HepG2 (cell line): Measurements from ENCODE around the gene CLCA1. TPM values are rescaled to one million over a fixed set of nuclear protein-coding genes. Genes with fewer than 3 reads are reported as not detected.
"Not testable (repeated sequence)": the region's sequence is repeated elsewhere in the genome, so short reads cannot be mapped to it uniquely, and the experiment has no call there.

Experiments
- ATAC-seq: fragments of 200-7000 bp; cut with Tn5 transposase; 3 replicates; pipeline ENCODE4 v1.9.1; 2020; ENCODE audit warnings: mild to moderate bottlenecking, moderate library complexity
- BruUV-seq: library from RNA; stranded (reverse); fragments of 400-500 nt; replicated peaks from 2 replicates; lab custom pipeline; 2021; lab: Mats Ljungman, UMichigan
- CTCF ChIA-PET: fragments of 300-600 bp; formaldehyde crosslinking; extraction: SDS; loops from one replicate; lab custom pipeline; 2021; ENCODE audit warnings: low total read pairs, inconsistent platforms, low intra/inter-chr PET ratio; lab: Yijun Ruan, JAX
- POLR2A ChIA-PET: fragments of 350-600 bp; sonication (Branson Sonifier 250); formaldehyde crosslinking; loops from one replicate; lab custom pipeline; 2020; ENCODE audit warnings: antibody characterized with exemption, inconsistent platforms; lab: Yijun Ruan, JAX
- DNase-seq: peaks from one replicate; pipeline ENCODE4 v3.0.0-alpha.2; 2015; ENCODE audit warnings: low spot score
- FAIRE-seq: peaks from 3 replicates; lab custom pipeline; 2011; peaks lifted over from hg19 to GRCh38; lab: Jason Lieb, UNC
- H2AFZ ChIP-seq: one replicate; pipeline ENCODE4 v1.6.1; 2011; ENCODE audit warnings: low read length, inconsistent platforms
- H3K27ac ChIP-seq: fragments of 300-600 bp; 3 replicates; pipeline ENCODE4 v1.8.0; 2011; ENCODE audit warnings: mixed run types, mild to moderate bottlenecking, mixed read lengths, low read length, inconsistent platforms; ENCODE audit not compliant: insufficient read depth; ENCODE audit errors: extremely low read length
- H3K27me3 ChIP-seq, 2 experiments: fragments of 200-600 bp in 1 of 2; 2 replicates in 1 of 2; 3 replicates in 1 of 2; pipeline versions ENCODE4 v1.6.0 to v1.8.0; 2011; ENCODE audit warnings: low read length in 2 of 2, mild to moderate bottlenecking in 2 of 2, moderate library complexity in 2 of 2, inconsistent platforms in 1 of 2; ENCODE audit not compliant: insufficient read depth in 2 of 2, control insufficient read depth in 1 of 2
- H3K36me3 ChIP-seq, 2 experiments: fragments of 200-600 bp in 1 of 2; replicated peaks in 1 of 2; 2 replicates in 1 of 2; 3 replicates in 1 of 2; pipeline versions ENCODE4 v1.5.1 to v1.8.0; 2011; ENCODE audit warnings: low read length in 2 of 2, inconsistent platforms in 1 of 2; ENCODE audit not compliant: insufficient read depth in 2 of 2, control insufficient read depth in 1 of 2
- H3K4me1 ChIP-seq: 2 replicates; pipeline ENCODE4 v1.5.1; 2012; ENCODE audit warnings: low read length, inconsistent platforms; ENCODE audit not compliant: insufficient read depth
- H3K4me2 ChIP-seq: 2 replicates; pipeline ENCODE4 v1.6.0; 2011; ENCODE audit warnings: low read depth, low read length, inconsistent platforms
- H3K4me3 ChIP-seq, 3 experiments: fragments of 200-600 bp in 1 of 3; sonication (generic), shearing (Covaris generic) in 1 of 3; replicated peaks in 1 of 3; 2 replicates each; pipeline ENCODE4 v1.5.1; 2011 to 2016; ENCODE audit warnings: low read length in 3 of 3, inconsistent platforms in 2 of 3, low read depth in 2 of 3, mild to moderate bottlenecking in 2 of 3, control low read depth in 1 of 3, mixed read lengths in 1 of 3; ENCODE audit not compliant: insufficient read depth in 1 of 3
- H3K79me2 ChIP-seq: one replicate; pipeline ENCODE4 v1.6.1; 2011; ENCODE audit warnings: low read length, inconsistent platforms; ENCODE audit not compliant: insufficient read depth
- H3K9ac ChIP-seq: 2 replicates; pipeline ENCODE4 v1.6.0; 2011; ENCODE audit warnings: mild to moderate bottlenecking, low read depth, low read length, inconsistent platforms; ENCODE audit not compliant: insufficient read depth
- H3K9me3 ChIP-seq: 2 replicates; pipeline ENCODE4 v1.5.1; 2012; ENCODE audit warnings: mild to moderate bottlenecking, low read length
- H4K20me1 ChIP-seq: 2 replicates; pipeline ENCODE4 v1.6.0; 2011; ENCODE audit warnings: inconsistent platforms, mild to moderate bottlenecking, low read length, moderate library complexity; ENCODE audit not compliant: insufficient read depth
- CTCF ChIP-seq: sonication (generic); formaldehyde crosslinking; IDR thresholded peaks from 2 replicates; pipeline ENCODE4 v1.5.0; 2020; ENCODE audit warnings: mild to moderate bottlenecking, missing genetic modification reagents, moderate library complexity
- RAD21 ChIP-seq: fragments of 450-650 bp; formaldehyde crosslinking; IDR thresholded peaks from 2 replicates; pipeline ENCODE4 v1.5.0; 2020; ENCODE audit warnings: mild to moderate bottlenecking
- STAG1 ChIP-seq: sonication (generic); formaldehyde crosslinking; IDR thresholded peaks from 2 replicates; pipeline ENCODE4 v1.4.0; 2020; ENCODE audit warnings: missing genetic modification reagents
- WGBS: methylation state at CpG from one replicate; pipeline ENCODE4 v1.1.6; 2017; ENCODE audit warnings: low lambda C conversion rate; 5-methylcytosine and 5-hydroxymethylcytosine counted together
- in situ Hi-C: cut with HindIII; loops from 2 replicates; pipeline ENCODE4 v1.10.0; 2017; ENCODE audit warnings: low pct_unique_long_range_greater_than_20kb; ENCODE audit not compliant: extremely low pct_ligation_motif_present
- intact Hi-C: fragments of 100-400 bp; cut with micrococcal nuclease; formaldehyde crosslinking; loops from one replicate; pipeline ENCODE4 v1.10.0; 2022; ENCODE audit not compliant: unreplicated experiment
- polyA plus RNA-seq, 8 experiments: library from polyadenylated mRNA; depleted of rRNA in 3 of 8; stranded (reverse) in 7 of 8; unstranded in 1 of 8; fragments of >200 nt; fragmentation: Illumina TruSeq in 4 of 8; extraction: Trizol in 4 of 8; gene quantifications; 2 replicates each; pipeline versions ENCODE4 v1.2.1 to v1.2.3, GENCODE V29; 2011 to 2016; ENCODE audit warnings: low read depth in 4 of 8, missing spikeins in 1 of 8, mixed read lengths in 1 of 8; ENCODE audit not compliant: insufficient read depth in 1 of 8
- total RNA-seq, 5 experiments: library from RNA; depleted of rRNA; stranded (reverse); fragments of >200 nt; fragmentation: Illumina TruSeq; extraction: Trizol; gene quantifications; 2 replicates each; pipeline ENCODE4 v1.2.3, GENCODE V29; 2016; ENCODE audit warnings: low read depth in 1 of 5

The CLCA1 gene
- total and polyA plus RNA-seq, 2 of the 13 experiments (the other 11 are each of a cell fraction or from before 2014, with no cell fraction given) = not detected

- H3K4me2 ChIP-seq = peak overlapping the region; percentile 0; the same call in 1 of the 2 replicates
- POLR2A ChIA-PET, H3K9me3 ChIP-seq, H3K4me1 ChIP-seq, H3K36me3 ChIP-seq, H3K27ac ChIP-seq, H2AFZ ChIP-seq, BruUV-seq, H3K9ac ChIP-seq, H3K79me2 ChIP-seq, H4K20me1 ChIP-seq, H3K4me3 ChIP-seq: not testable (repeated sequence)
- DNase-seq = peak; percentile 15
- in situ Hi-C loops = loop anchor here (10.0 to 25.0 kb wide), 2 partner anchors 117 to 185 kb away; no protein-coding TSS in a partner anchor
- 25% methylated on average over 16 of the region's 16 CpGs for WGBS
- H3K27me3 ChIP-seq = peaks cover 5 to 39% of the 10 kb centered on the region in 2 experiments; a peak in 4 of 5 replicates
- peak; percentile 84 for ATAC-seq
- peak; percentile 94 for FAIRE-seq
- intact Hi-C loops = loop anchor here (1.0 to 10.0 kb wide), 5 partner anchors 28 to 463 kb away; no protein-coding TSS in a partner anchor
- CTCF ChIA-PET = interaction anchor here (0.9 to 3.3 kb wide), 3 partner anchors 28 to 240 kb away, joined by 3 to 18 read pairs (median 8); no protein-coding TSS in a partner anchor
- 0 out of 2 replicates have a peak, but pooled peaks have one; percentile 17 for TF ChIP-seq RAD21 (CRISPR knock-in tag)
- TF ChIP-seq STAG1 (CRISPR knock-in tag) = peak; percentile 29; the same call in 1 of the 2 replicates
- peak; percentile 63 for TF ChIP-seq CTCF (CRISPR knock-in tag)
These were observed 33.5 kb downstream of the CLCA1 start for GRCh38 chr1:86502125-86502646.
